Small intestine (tissue), 7 donors: ENCODE results near the gene IFIT2. TPM values are rescaled to one million over a fixed set of nuclear protein-coding genes. Genes with fewer than 3 reads are reported as not detected.

Experiments used
- DNase-seq, 2 donors: peaks; one replicate each; pipeline versions ENCODE4 v3.0.0 to v3.0.0-alpha.2; 2013
- FAIRE-seq: peaks from 2 replicates; lab custom pipeline; 2012; peaks lifted over from hg19 to GRCh38; lab: Jason Lieb, UNC
- H3K27ac ChIP-seq, 3 donors: one replicate each; pipeline ENCODE4 v1.5.1; 2013; ENCODE audit warnings: low read length in 2 of 3, mild to moderate bottlenecking in 2 of 3, control low read depth in 1 of 3, inconsistent platforms in 1 of 3, low read depth in 1 of 3, moderate library complexity in 1 of 3
- H3K27me3 ChIP-seq, 3 donors: one replicate each; pipeline ENCODE4 v1.6.1; 2013; ENCODE audit warnings: low read length in 3 of 3, inconsistent platforms in 1 of 3; ENCODE audit not compliant: control insufficient read depth in 3 of 3, insufficient read depth in 3 of 3
- H3K36me3 ChIP-seq, 3 donors: one replicate each; pipeline ENCODE4 v1.6.1; 2013; ENCODE audit warnings: low read length in 3 of 3, inconsistent platforms in 1 of 3, low read depth in 1 of 3, mild to moderate bottlenecking in 1 of 3, moderate library complexity in 1 of 3; ENCODE audit not compliant: control insufficient read depth in 3 of 3, insufficient read depth in 2 of 3
- H3K4me1 ChIP-seq, 3 donors: one replicate each; pipeline ENCODE4 v1.6.1; 2013; ENCODE audit warnings: low read length in 2 of 3, inconsistent platforms in 1 of 3, low read depth in 1 of 3, mild to moderate bottlenecking in 1 of 3, moderate library complexity in 1 of 3; ENCODE audit not compliant: control insufficient read depth in 3 of 3, insufficient read depth in 2 of 3
- H3K4me3 ChIP-seq, 3 donors: one replicate each; pipeline ENCODE4 v1.5.1; 2013; ENCODE audit warnings: low read length in 3 of 3, control low read depth in 1 of 3, inconsistent platforms in 1 of 3, low read depth in 1 of 3, mild to moderate bottlenecking in 1 of 3, moderate library complexity in 1 of 3
- H3K9me3 ChIP-seq, 2 donors: one replicate each; pipeline ENCODE4 v1.6.1; 2013; ENCODE audit warnings: low read depth in 1 of 2, low read length in 1 of 2; ENCODE audit not compliant: control insufficient read depth in 2 of 2, insufficient read depth in 1 of 2
- WGBS, 3 donors: extraction: QIAGEN DNeasy Blood & Tissue Kit; methylation state at CpG; one replicate each; pipeline ENCODE4 v1.1.7; 2013; 5-methylcytosine and 5-hydroxymethylcytosine counted together
- polyA plus RNA-seq, 4 donors: library from polyadenylated mRNA; stranded (reverse) in 3 of 4; unstranded in 1 of 4; fragments of 200-250 nt in 3 of 4; fragments of 120-200 nt in 1 of 4; gene quantifications; one replicate each; pipeline versions ENCODE4 v1.2.1 to v1.2.3, GENCODE V29; 2013
- donor health status: healthy with polysubstance abuse.
- donor health status: control.
- donor health status: control.
- donor health status: Bipolar disorder and iron deficiency.
- donor health status: healthy.

IFIT2 gene
- polyA plus RNA-seq, 4 donors: 2.3 to 4.9 (median 4.5) TPM

- no peaks in the 10 kb centered on the region for H3K36me3 ChIP-seq
- FAIRE-seq (no peak), DNase-seq (no peak)
- peaks cover 4 to 11% (median 7%) of the 10 kb centered on the region in 3 donors for H3K4me1 ChIP-seq
- H3K4me3 ChIP-seq: no peak overlapping the region
- H3K27me3 ChIP-seq: no peaks in the 10 kb centered on the region
- H3K27ac ChIP-seq: no peak overlapping the region
- H3K9me3 ChIP-seq: peaks cover 0 to 5% of the 10 kb centered on the region in 2 donors
- WGBS, 3 donors: 73 to 95% (median 83%) methylated on average over 4 of the region's 4 CpGs
These were observed 2.8 kb upstream of the IFIT2 start for GRCh38 chr10:89299031-89299430.

DNA sequence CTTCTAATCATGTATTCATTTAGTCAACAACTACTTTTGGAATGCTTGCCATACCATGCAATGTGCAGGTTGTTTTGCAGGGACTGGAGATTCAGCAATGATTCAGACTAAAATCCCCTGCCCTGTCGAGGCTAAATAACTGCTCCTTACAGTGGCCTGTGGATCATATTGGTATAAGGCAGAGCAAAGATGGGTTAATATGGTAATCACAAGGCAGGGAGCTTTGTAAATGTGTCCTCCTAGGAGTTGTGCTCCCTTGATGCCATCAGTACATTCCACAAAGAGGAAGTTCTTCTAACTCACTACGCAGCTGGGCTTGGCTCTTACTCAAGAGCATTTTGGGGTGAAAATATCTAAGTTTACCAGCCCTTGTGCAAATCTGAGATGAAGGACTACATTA is 614 bp upstream of the IFIT2 start:
- Histone ChIP-seq H3K27ac (peak overlapping the region; percentile 81 to 88 (median 84)), H3K4me3 (peak overlapping the region in 1 of 3 donors; percentile 49), H3K9me3 (no peaks in the 10 kb centered on the region), H3K4me1 (peaks cover 5 to 11% (median 5%) of the 10 kb centered on the region in 3 donors), H3K27me3 (no peaks in the 10 kb centered on the region), H3K36me3 (peaks cover 0 to 3% (median 2%) of the 10 kb centered on the region in 3 donors)
- no peak for FAIRE-seq
- DNase-seq: peak; percentile 23 to 54
- 0 to 9% (median 6%) methylated on average over 2 of the region's 2 CpGs for WGBS, 3 donors

DNA sequence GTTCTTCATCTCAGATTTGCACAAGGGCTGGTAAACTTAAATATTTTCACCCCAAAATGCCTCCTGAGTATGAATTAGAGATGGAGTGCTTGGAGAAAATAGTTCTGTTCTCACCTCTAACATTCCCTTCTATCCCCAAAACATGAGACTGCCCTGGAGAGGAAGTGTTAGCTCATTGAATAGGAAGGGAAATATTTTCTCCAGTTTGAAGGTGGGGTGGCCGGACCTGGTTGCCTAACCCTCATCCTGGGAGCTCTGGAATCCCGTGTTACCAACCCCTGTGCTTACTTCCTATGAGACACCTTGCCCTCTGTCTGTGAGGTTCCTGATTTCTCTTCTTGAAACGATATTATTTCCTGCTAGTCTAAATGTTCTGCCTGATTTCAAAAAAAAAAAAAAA is 779 bp downstream of the IFIT2 start:
- WGBS, 3 donors: 1 to 8% (median 6%) methylated on average over 3 of the region's 3 CpGs
- Histone ChIP-seq H3K36me3 (peaks cover 0 to 8% (median 6%) of the 10 kb centered on the region in 3 donors), H3K27ac (peak overlapping the region in 2 of 3 donors; percentile 69 to 81), H3K27me3 (no peaks in the 10 kb centered on the region), H3K9me3 (no peaks in the 10 kb centered on the region), H3K4me3 (peak overlapping the region in 2 of 3 donors; percentile 5 to 68), H3K4me1 (peaks cover 5 to 11% (median 5%) of the 10 kb centered on the region in 3 donors)
- DNase-seq: peak in 1 of 2 donors; percentile 36
- FAIRE-seq: no peak

DNA sequence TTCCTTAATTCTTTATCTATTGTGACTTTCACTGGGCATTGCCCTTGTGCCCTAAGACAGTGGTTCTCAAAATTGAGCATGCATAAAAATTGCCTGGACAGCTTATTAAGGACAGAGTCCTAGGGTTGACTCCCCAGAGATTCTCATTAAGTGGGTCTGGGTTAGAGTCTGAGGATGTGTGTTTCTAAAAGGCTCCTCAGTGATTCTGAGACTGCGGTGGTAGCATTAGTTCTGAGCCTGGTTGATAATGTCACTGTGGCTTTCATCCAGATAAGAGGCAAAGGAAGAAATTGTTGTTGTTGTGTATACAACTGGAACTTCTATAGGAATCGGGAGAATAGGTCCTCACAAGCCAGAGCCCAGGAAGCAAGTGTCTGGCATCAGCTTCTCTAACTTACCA is 1.3 kb downstream of the IFIT2 start:
- peak overlapping the region in 1 of 3 donors; percentile 68 for H3K4me3 ChIP-seq
- 39 to 48% (median 47%) methylated on average over 2 of the region's 2 CpGs for WGBS, 3 donors
- no peaks in the 10 kb centered on the region for H3K9me3 ChIP-seq
- H3K27ac ChIP-seq: no peak overlapping the region
- DNase-seq (no peak), FAIRE-seq (no peak)
- no peaks in the 10 kb centered on the region for H3K27me3 ChIP-seq
- H3K36me3 ChIP-seq: peaks cover 0 to 8% (median 6%) of the 10 kb centered on the region in 3 donors
- peaks cover 5 to 11% (median 5%) of the 10 kb centered on the region in 3 donors for H3K4me1 ChIP-seq

- WGBS, 3 donors: 85 to 94% (median 90%) methylated on average over 4 of the region's 4 CpGs
- FAIRE-seq: no peak
- H3K4me3 ChIP-seq: no peak overlapping the region
These were observed 2.2 kb downstream of the IFIT2 start for GRCh38 chr10:89304026-89304425.

GRCh38 chr10:89304446-89304845 is 2.6 kb downstream of the IFIT2 start:
- no peaks in the 10 kb centered on the region for H3K9me3 ChIP-seq
- no peak overlapping the region for H3K4me3 ChIP-seq
- H3K27me3 ChIP-seq: no peaks in the 10 kb centered on the region
- peaks cover 5 to 11% (median 5%) of the 10 kb centered on the region in 3 donors for H3K4me1 ChIP-seq
- DNase-seq (no peak), FAIRE-seq (no peak)
- peaks cover 0 to 8% (median 6%) of the 10 kb centered on the region in 3 donors for H3K36me3 ChIP-seq
- no peak overlapping the region for H3K27ac ChIP-seq
- 87 to 93% (median 90%) methylated on average over 2 of the region's 2 CpGs for WGBS, 3 donors

More at GRCh38 chr10:89304026-89304425, 2.2 kb downstream of the IFIT2 start:
- Histone ChIP-seq H3K27me3 (no peaks in the 10 kb centered on the region), H3K27ac (no peak overlapping the region), H3K4me1 (peaks cover 5 to 11% (median 5%) of the 10 kb centered on the region in 3 donors), H3K36me3 (peaks cover 0 to 8% (median 6%) of the 10 kb centered on the region in 3 donors), H3K9me3 (no peaks in the 10 kb centered on the region)
- DNase-seq: no peak

DNA sequence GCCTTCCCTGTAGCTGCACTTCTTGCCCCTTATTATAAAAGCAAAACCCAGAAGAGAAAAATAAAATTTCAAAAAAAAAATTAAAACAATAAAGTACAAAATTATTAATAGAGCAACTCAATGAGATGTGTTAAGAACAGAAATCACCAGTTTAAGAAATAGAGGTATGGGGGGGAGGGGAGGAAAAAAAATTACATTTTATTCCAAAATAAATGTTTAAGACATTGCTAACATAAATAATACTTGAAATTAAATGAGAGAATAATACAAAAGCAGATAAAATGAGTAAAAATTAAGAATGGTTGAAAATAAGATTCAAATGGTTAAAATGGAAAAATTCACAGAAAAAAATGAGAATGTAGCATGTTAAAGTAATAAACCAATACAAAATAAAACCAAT is 3.1 kb downstream of the IFIT2 start:
- Histone ChIP-seq H3K27me3 (no peaks in the 10 kb centered on the region), H3K27ac (no peak overlapping the region), H3K36me3 (peaks cover 0 to 8% (median 6%) of the 10 kb centered on the region in 3 donors), H3K4me1 (peaks cover 5 to 11% (median 5%) of the 10 kb centered on the region in 3 donors), H3K9me3 (no peaks in the 10 kb centered on the region), H3K4me3 (no peak overlapping the region)
- FAIRE-seq: no peak
- no peak for DNase-seq

- DNase-seq (no peak), FAIRE-seq (no peak)
- WGBS, 3 donors: 92 to 94% (median 93%) methylated on average over 9 of the region's 9 CpGs
- H3K9me3 ChIP-seq: no peaks in the 10 kb centered on the region
- H3K4me1 ChIP-seq: peaks cover 5 to 10% (median 5%) of the 10 kb centered on the region in 3 donors
- peaks cover 0 to 8% (median 6%) of the 10 kb centered on the region in 3 donors for H3K36me3 ChIP-seq
- H3K4me3 ChIP-seq: no peak overlapping the region
- H3K27me3 ChIP-seq: no peaks in the 10 kb centered on the region
- no peak overlapping the region for H3K27ac ChIP-seq
These were observed 4.1 kb downstream of the IFIT2 start for GRCh38 chr10:89305766-89306433.
